Right ventricle myocardium inferior (tissue), 1 donor: Measurements from ENCODE around the gene JAKMIP2. TPM values are rescaled to one million over a fixed set of nuclear protein-coding genes. Genes with fewer than 3 reads are reported as not detected.
A peak's percentile ranks its signal among the peaks of the same experiment; 100 is the strongest.
"Not testable (repeated sequence)": the region's sequence is repeated elsewhere in the genome, so short reads cannot be mapped to it uniquely, and the experiment has no call there.

Experiments
- ATAC-seq: fragments of 200-7000 bp; cut with Tn5 transposase; one replicate; pipeline ENCODE4 v1.9.1; 2020; ENCODE audit warnings: mild to moderate bottlenecking, moderate library complexity
- DNase-seq: peaks from one replicate; pipeline ENCODE4 v3.0.0; 2021; ENCODE audit errors: missing footprints
- intact Hi-C: fragments of 100-400 bp; cut with DNase I; formaldehyde crosslinking; loops from one replicate; pipeline ENCODE4 v1.11.0; 2022
- long read RNA-seq: library from polyadenylated mRNA; unstranded; transcript quantifications from one replicate; pipeline ENCODE4 v2.0.0, GENCODE V29; 2021
- total RNA-seq: library from RNA; stranded (reverse); fragmentation: NEBNext Ultra II Directional; extraction: Animal tissue kit (Norgen Biotek cat#: 25700); gene quantifications from one replicate; pipeline ENCODE4 v1.2.1, GENCODE V29; 2021
- donor health status: DM: no; HTN: yes; CAD: no; lungs with severe emphysema.

Gene JAKMIP2
- total RNA-seq, result 0.16 TPM
- long read RNA-seq, full-length matches to known transcripts, result 1 of 1 reads
- long read RNA-seq, partial matches to known transcripts, result 0 of 1 reads
- long read RNA-seq, other reads (novel, unspliced or antisense), result 0 of 1 reads

GRCh38 chr5:147782110-147783028 is at the start of gene JAKMIP2:
JAKMIP2 (minus strand) TSS chr5:147782728; CDS start chr5:147671806, 110,922 bp downstream.
- DNase-seq, result peak; percentile 81
- intact Hi-C loops, result no loop called here
- peak; percentile 81 for ATAC-seq

- DNase-seq, result no peak
- ATAC-seq, result no peak
- intact Hi-C loops, result no loop called here
Measured at GRCh38 chr5:147831465-147831864, 48.9 kb upstream of the JAKMIP2 start, which contains the start of gene SPINK1. SPINK1 (minus strand) TSS chr5:147831671; CDS start chr5:147831577, 94 bp downstream.

GRCh38 chr5:147830035-147830434 is 47.5 kb upstream of the JAKMIP2 start:
- DNase-seq (no peak), ATAC-seq (no peak)
- intact Hi-C loops, result no loop called here

GRCh38 chr5:147827017-147827416 is 44.5 kb upstream of the JAKMIP2 start:
- ATAC-seq, DNase-seq, intact Hi-C loops: not testable (repeated sequence)

GRCh38 chr5:147826361-147826760 is 43.8 kb upstream of the JAKMIP2 start:
- no peak for ATAC-seq
- no peak for DNase-seq
- intact Hi-C loops, result no loop called here

GRCh38 chr5:147822686-147823491 is 40.4 kb upstream of the JAKMIP2 start:
- intact Hi-C loops, result loop anchor here (1.0 kb wide), 1 partner anchor 195 kb away; no protein-coding TSS in a partner anchor
- ATAC-seq (peak; percentile 69), DNase-seq (peak; percentile 70)

GRCh38 chr5:147822222-147822621 is 39.7 kb upstream of the JAKMIP2 start:
- not testable (repeated sequence) for ATAC-seq, DNase-seq
- intact Hi-C loops, result loop anchor here (1.0 kb wide), 1 partner anchor 194 kb away; no protein-coding TSS in a partner anchor

- intact Hi-C loops, result loop anchor here (1.0 kb wide), 1 partner anchor 193 kb away; no protein-coding TSS in a partner anchor
- ATAC-seq, result no peak
- DNase-seq, result no peak
Measured at GRCh38 chr5:147821766-147822165, 39.2 kb upstream of the JAKMIP2 start.

GRCh38 chr5:147819261-147819770 is 36.8 kb upstream of the JAKMIP2 start:
- no peak for DNase-seq
- no peak for ATAC-seq
- intact Hi-C loops, result no loop called here

GRCh38 chr5:147818290-147818689 is 35.8 kb upstream of the JAKMIP2 start:
- DNase-seq, result no peak
- intact Hi-C loops, result no loop called here
- ATAC-seq, result no peak

- ATAC-seq, result no peak
- no peak for DNase-seq
- intact Hi-C loops, result no loop called here
Measured at GRCh38 chr5:147813696-147814095, 31.2 kb upstream of the JAKMIP2 start.

- DNase-seq (no peak), ATAC-seq (no peak)
- intact Hi-C loops, result no loop called here
Measured at GRCh38 chr5:147809830-147810666, 27.5 kb upstream of the JAKMIP2 start.

GRCh38 chr5:147805030-147805454 is 22.5 kb upstream of the JAKMIP2 start:
- intact Hi-C loops, result no loop called here
- ATAC-seq (peak; percentile 42), DNase-seq (peak; percentile 72)

GRCh38 chr5:147804334-147804733 is 21.8 kb upstream of the JAKMIP2 start:
- intact Hi-C loops, result no loop called here
- no peak for DNase-seq
- no peak for ATAC-seq

- DNase-seq (no peak), ATAC-seq (no peak)
- intact Hi-C loops, result no loop called here
Measured at GRCh38 chr5:147803926-147804325, 21.4 kb upstream of the JAKMIP2 start.

GRCh38 chr5:147803161-147803560 is 20.6 kb upstream of the JAKMIP2 start:
- intact Hi-C loops, ATAC-seq, DNase-seq: not testable (repeated sequence)

GRCh38 chr5:147801461-147801860 is 18.9 kb upstream of the JAKMIP2 start:
- intact Hi-C loops, result no loop called here
- DNase-seq, result no peak
- ATAC-seq, result no peak

- intact Hi-C loops, result no loop called here
- ATAC-seq (no peak), DNase-seq (no peak)
Measured at GRCh38 chr5:147800491-147800890, 18.0 kb upstream of the JAKMIP2 start.
